ENCODE measurements around the gene ARHGAP25.

DNA sequence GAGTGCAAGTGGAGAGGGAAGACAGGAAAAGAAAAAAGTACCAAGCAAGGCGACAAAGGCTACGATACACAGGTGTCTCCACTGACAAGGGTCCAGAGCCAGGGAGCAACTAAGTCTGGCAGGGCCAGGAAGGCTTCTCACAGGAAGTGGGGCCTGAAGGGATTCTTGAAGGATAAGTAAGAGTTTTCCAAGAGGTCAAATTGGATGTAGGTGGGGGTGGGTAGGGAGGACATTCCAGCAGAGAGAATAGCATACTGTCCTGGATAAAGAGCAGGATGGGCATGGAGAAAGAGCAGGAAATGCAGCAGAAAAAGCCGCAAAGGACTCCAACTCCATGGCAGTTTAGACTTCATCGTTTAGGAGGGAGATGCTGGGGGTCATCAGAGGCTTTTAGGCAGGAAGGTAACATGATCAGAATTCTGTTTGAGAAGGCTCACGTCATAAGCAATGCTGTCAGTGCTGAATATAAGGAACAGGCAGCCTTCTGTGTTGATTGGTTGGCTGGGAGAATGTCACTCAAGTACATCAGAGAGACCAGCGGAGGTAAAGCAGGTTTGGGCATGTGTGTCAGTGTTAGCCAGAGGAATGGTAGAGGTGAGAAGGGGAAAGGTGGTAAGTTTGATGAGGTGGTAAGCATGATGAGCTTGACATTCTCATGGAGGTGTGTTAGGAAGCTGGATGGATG is 35.1 kb downstream of the ARHGAP25 start:
- TF ChIP-seq POLR2AphosphoS5 (IDR thresholded peaks at IDR 0.05; ENCODE audit: low read depth, low read length) (no peak), POLR2A (IDR thresholded peaks at IDR 0.05; ENCODE audit: low read depth, low read length) (no peak), TAF1 (IDR thresholded peaks at IDR 0.05; ENCODE audit: low read depth, low read length) (no peak)

Data from GM12891 (cell line).